GM20000 (cell line): ENCODE measurements around the gene CABLES1.
"Not testable (repeated sequence)": the region's sequence is repeated elsewhere in the genome, so short reads cannot be mapped to it uniquely, and the experiment has no call there.

Source experiments
- DNase-seq: peaks from one replicate; pipeline ENCODE4 v3.0.0; 2012; ENCODE audit warnings: low spot score
- CTCF ChIP-seq: IDR thresholded peaks from 2 replicates; pipeline ENCODE4 v1.5.1; 2012; ENCODE audit warnings: mild to moderate bottlenecking, control low read depth; ENCODE audit errors: extremely low read depth, missing control alignments

CABLES1 gene

GRCh38 chr18:23284629-23285028 lies 149.3 kb downstream of the CABLES1 start:
- DNase-seq: no peak

GRCh38 chr18:23285581-23285980 lies 150.3 kb downstream of the CABLES1 start:
- DNase-seq: not testable (repeated sequence)

More at GRCh38 chr18:23284629-23285028, 149.3 kb downstream of the CABLES1 start:
- TF ChIP-seq CTCF: no peak

- DNase-seq: no peak
- no peak for TF ChIP-seq CTCF
These were observed 156.3 kb downstream of the CABLES1 start for GRCh38 chr18:23291456-23292205.

GRCh38 chr18:23300231-23300805 lies 165.0 kb downstream of the CABLES1 start:
- TF ChIP-seq CTCF: no peak
- DNase-seq: no peak

GRCh38 chr18:23301972-23302371 lies 166.7 kb downstream of the CABLES1 start:
- no peak for DNase-seq
- TF ChIP-seq CTCF: no peak

- no peak for TF ChIP-seq CTCF
- no peak for DNase-seq
These were observed 167.2 kb downstream of the CABLES1 start for GRCh38 chr18:23302511-23302850.

GRCh38 chr18:23302851-23303527 lies 167.7 kb downstream of the CABLES1 start:
- no peak for DNase-seq

More at GRCh38 chr18:23302851-23303527, 167.7 kb downstream of the CABLES1 start:
- TF ChIP-seq CTCF: no peak
